Heart left ventricle (tissue), 13 donors: ENCODE data around the gene RXFP1.

Experiments used
- POLR2A ChIP-seq, 2 donors: fragments of 450-650 bp; IDR thresholded peaks; one replicate each; pipeline ENCODE4 v1.6.1; 2017; ENCODE audit warnings: antibody characterized with exemption in 2 of 2, mild to moderate bottlenecking in 2 of 2, moderate library complexity in 2 of 2
- TF ChIP-seq, protein P1 (sequence below), 12 donors: fragments of 200-600 bp; sonication (generic) in 4 of 12; IDR thresholded peaks; one replicate each; pipeline versions ENCODE4 v1.5.0 to v1.8.0; 2018 to 2022; ENCODE audit warnings: antibody characterized with exemption in 12 of 12, mild to moderate bottlenecking in 5 of 12
- donor health status: ischemic (EF 13 %, LVEDD 7.1; RV severe dilation, severe dysfunction).
- donor health status: DM: no; HTN: yes; CAD: no.
- donor health status: DM: no; HTN: no; CAD: no.
- donor health status: ischemic (EF 25% LVEDD 6.9; RV normal size, moderate dysfunction).
- donor health status: ischemic (EF 25% LVEDD 5.7; RV mildly dilated, moderate dysfunction).
- donor health status: ischemic (EF 35%, LVEDD 5.7; RV mildly dilated, moderate dysfunction).
- donor health status: nonischemic (EF 11% LVEDD 7.7; RV severe dilation, severe dysfunction).
- donor health status: DM: yes; HTN: yes; CAD: no.
- donor health status: PGD.
- donor health status: ischemic (EF 29% LVEDD 5.4; RV normal size, mild dysfunction).
- donor health status: nonischemic (EF 23%, LVEDD 6.1; RV moderate dilation, normal function).

DNA sequence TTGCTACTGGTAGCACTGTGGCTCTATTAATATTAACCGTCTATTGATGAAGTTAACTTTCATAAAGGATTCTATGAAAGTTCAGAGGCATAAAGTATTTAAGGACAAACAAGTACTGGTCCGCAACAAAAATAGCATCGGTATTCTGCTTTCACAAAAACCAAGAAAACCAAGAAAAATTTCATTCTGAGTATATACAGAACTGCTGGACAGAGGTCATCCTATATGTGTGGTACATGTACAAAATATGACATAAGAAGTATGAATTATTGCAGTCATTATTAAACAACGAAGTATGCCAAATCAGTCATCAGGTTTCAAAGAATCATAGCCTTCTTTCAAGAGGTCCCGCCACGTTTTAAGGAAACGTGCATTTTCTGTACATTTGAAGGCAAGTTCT is 147.6 kb downstream of the RXFP1 start:
- TF ChIP-seq, protein P1, sequence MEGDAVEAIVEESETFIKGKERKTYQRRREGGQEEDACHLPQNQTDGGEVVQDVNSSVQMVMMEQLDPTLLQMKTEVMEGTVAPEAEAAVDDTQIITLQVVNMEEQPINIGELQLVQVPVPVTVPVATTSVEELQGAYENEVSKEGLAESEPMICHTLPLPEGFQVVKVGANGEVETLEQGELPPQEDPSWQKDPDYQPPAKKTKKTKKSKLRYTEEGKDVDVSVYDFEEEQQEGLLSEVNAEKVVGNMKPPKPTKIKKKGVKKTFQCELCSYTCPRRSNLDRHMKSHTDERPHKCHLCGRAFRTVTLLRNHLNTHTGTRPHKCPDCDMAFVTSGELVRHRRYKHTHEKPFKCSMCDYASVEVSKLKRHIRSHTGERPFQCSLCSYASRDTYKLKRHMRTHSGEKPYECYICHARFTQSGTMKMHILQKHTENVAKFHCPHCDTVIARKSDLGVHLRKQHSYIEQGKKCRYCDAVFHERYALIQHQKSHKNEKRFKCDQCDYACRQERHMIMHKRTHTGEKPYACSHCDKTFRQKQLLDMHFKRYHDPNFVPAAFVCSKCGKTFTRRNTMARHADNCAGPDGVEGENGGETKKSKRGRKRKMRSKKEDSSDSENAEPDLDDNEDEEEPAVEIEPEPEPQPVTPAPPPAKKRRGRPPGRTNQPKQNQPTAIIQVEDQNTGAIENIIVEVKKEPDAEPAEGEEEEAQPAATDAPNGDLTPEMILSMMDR (IDR thresholded peaks at IDR 0.05): no peak
- no peak for TF ChIP-seq POLR2A (IDR thresholded peaks at IDR 0.05)
